GM19351 (cell line): ENCODE data around the gene DRAM1.
"Not testable (repeated sequence)": the region's sequence is repeated elsewhere in the genome, so short reads cannot be mapped to it uniquely, and the experiment has no call there.

ENCODE experiments used
- ATAC-seq: cut with Tn5 transposase; IDR thresholded peaks from one replicate; pipeline ENCODE4 v1.9.1; 2021; ENCODE audit warnings: mild to moderate bottlenecking, moderate library complexity; ENCODE audit not compliant: unreplicated experiment

DRAM1 gene

DNA sequence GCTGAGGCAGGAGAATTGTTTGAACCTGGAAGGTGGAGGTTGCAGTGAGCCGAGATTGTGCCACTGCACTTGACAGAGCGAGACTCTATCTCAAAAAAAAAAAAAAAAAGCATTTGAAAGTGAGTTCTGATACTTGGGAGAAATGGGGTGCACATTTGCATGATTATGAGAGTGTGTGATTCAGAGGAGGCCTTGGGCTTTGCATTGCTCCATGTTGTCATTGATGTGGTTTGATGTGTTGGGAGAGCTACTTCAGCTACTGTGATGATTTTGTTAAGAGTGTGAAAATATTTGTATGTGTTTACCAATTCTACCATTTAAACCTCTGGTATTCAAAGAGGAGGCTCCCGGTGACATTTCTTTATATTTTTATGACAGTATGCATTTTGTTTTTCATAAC is 24.4 kb downstream of the DRAM1 start:
- no peak for ATAC-seq

DNA sequence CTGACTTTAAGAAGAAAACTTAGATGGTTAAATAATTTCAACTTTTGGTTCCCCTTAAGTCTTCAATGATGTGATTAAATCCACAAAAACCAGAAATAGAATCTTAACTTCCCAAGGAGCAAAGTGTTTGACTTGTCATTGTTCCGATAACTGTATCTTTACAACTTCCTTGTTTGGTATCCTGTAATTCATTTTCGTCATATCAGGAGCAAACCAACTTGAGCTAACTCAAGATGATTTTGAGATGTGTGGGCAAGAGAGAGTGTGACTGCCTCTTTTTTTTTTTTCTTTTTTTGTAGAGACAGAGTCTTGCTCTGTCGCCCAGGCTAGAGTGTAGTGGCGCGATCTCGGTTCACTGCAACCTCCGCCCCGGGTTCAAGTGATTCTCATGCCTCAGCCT is 25.3 kb downstream of the DRAM1 start:
- ATAC-seq = no peak

DNA sequence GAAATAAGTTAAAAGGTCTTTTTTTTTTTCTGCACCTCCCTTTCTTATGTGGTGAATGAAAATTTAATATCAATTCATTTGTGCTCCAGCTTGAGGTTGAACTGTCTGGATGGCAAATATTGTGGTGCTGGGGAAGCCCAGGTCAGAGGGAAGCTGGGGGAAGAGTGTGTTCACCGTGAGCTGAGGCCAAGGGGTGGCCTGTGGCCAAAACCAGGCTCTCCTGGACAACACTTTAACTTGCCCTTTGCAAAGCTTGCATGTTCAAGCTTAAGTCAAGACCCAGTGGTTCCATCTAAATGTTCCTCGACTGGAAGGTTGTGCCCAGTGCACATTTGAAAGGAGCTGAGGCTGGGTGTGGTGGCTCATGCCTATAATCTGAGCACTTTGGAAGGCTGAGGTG is 28.8 kb downstream of the DRAM1 start:
- no peak for ATAC-seq

- no peak for ATAC-seq
These were observed 31.0 kb downstream of the DRAM1 start for GRCh38 chr12:101908395-101908794.

GRCh38 chr12:101909646-101910045 is 32.3 kb downstream of the DRAM1 start:
- no peak for ATAC-seq

DNA sequence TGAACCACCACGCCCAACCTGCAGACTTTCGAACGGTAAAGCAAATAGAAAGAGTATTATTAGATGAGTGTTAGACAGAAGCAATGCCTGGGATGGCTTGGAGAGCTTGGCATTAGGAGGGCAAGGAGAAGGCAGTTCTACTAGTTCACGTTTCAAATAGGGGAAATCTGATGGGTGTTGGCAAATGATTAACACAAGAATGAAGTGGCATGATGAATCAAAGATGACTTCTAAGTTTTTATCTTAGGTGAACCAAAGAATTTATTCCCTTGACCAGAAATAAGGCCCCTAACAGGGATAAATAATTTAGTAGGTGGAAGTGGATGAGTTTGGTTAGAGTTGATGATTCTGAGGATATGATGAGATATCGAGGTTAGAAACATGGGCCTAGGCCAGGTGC is 38.5 kb downstream of the DRAM1 start:
- no peak for ATAC-seq

DNA sequence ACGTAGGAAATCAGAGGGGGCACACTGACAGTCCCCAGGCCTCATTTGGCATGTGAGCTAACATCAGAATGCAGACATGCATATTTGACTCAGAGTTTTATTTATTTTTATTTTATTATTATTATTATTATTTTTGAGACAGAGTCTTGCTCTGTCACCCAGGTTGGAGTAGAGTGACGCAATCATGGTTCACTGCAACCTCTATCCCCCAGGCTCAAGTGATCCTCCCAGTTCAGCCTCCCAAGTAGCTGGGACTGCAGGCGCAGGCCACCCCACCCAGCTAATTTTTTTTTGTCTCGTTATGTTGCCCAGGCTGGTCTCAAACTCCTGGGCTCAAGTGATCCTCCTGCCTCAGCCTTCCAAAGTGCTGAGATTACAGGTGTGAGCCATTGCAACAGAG is 41.4 kb downstream of the DRAM1 start:
- ATAC-seq = not testable (repeated sequence)

DNA sequence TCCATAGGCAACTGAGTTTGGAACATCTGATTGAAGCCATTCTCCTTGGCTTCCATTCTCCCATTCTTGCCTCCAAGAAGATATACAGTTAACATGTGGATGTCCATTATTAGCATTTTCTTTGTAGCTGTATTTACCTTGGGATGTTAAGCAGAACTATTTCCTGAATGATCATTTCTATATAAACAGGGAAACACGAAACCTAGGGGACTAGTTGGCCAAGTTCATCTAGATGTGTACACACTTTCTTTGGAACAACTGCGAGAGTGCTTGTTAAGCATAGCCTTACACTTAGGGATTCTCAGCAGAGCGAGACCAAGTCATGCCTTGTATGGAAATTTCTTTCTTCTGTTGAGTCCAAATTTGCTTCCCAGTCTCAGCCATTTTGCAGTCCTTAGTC is 42.1 kb downstream of the DRAM1 start:
- no peak for ATAC-seq

DNA sequence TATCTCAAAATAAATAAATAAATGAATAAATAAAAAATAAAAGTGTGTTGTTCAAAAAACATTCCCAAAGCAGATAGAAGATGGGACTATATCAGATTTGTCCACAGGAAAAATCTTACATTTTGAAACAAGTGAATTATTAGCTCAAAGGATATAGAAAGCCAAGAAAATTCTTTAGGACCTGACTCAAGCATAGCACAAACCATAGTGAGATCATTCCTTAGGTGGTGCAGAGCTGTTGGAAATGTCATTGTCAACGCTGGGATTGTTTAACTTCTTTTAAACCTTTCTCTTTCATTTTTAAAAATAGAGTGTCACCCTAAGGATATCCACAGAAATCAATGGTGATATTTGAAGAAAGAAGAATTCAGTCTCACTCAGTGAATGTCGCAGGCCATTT is 43.5 kb downstream of the DRAM1 start:
- ATAC-seq = no peak

GRCh38 chr12:101923045-101923718 is 45.8 kb downstream of the DRAM1 start:
- no peak for ATAC-seq

DNA sequence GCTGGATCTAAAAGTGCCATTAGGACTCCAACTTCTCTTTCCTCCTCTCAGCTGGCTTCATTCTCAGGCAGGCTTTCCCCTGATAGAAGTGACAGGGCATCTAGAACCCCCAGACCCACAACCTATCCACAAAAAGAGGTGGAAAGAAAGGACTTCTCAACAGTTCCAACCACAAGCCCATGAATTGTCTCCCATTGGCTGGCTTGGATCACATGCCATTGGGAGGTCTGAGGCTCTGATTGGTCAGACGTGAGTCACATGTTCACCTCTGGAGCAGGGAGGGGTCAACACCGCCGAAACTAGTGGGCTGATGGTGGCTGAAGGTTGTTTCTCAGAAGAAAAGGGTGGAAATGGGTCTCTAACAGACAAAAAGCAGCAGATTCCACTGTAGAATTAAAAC is 47.2 kb downstream of the DRAM1 start:
- no peak for ATAC-seq

- no peak for ATAC-seq
These were observed 48.0 kb downstream of the DRAM1 start for GRCh38 chr12:101925361-101925760.

DNA sequence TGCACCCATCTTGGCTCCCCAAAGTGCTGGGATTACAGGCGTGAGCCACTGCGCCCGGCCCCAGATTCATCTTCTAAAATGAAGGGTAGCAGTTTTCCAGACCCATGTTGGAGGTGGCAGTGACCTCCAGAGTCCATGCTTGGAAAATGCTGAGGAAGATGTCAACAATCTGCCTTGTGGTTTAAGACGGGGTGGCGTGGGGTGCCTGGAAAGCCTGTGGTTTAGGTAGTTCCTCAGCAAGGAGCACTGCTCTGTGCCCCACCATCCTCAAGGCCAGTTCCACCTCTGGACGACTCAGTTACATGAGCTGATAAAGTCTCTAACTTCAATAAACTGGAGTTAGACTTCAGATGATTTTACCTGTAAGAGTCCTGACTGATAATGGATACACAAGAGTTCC is 48.6 kb downstream of the DRAM1 start:
- ATAC-seq = no peak

DNA sequence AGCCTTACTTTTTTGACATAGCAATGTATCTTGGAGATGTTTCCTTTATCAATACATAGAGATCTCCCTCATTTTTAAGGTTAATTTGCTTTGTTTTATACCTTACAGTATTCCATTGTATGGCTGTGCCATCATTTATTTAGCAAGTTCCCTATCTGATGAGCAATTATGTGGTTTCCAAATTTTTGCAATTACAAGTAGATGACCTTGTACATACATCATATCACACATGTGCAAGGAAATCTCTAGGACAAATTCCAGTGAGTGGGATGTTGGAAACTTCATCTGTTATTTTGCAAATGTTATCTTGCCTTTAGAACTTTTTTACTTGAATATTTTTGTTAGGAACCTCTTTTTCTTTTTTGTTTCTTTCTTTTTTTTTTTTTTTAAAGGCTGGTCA is 49.7 kb downstream of the DRAM1 start:
- no peak for ATAC-seq

GRCh38 chr12:101927999-101928398 is 50.6 kb downstream of the DRAM1 start:
- ATAC-seq = no peak

GRCh38 chr12:101928556-101928955 is 51.2 kb downstream of the DRAM1 start:
- ATAC-seq = no peak

- peak; percentile 33 for ATAC-seq
These were observed 52.1 kb downstream of the DRAM1 start for GRCh38 chr12:101929365-101930041.

- peak; percentile 36 for ATAC-seq
These were observed 54.3 kb downstream of the DRAM1 start for GRCh38 chr12:101931498-101932326.

DNA sequence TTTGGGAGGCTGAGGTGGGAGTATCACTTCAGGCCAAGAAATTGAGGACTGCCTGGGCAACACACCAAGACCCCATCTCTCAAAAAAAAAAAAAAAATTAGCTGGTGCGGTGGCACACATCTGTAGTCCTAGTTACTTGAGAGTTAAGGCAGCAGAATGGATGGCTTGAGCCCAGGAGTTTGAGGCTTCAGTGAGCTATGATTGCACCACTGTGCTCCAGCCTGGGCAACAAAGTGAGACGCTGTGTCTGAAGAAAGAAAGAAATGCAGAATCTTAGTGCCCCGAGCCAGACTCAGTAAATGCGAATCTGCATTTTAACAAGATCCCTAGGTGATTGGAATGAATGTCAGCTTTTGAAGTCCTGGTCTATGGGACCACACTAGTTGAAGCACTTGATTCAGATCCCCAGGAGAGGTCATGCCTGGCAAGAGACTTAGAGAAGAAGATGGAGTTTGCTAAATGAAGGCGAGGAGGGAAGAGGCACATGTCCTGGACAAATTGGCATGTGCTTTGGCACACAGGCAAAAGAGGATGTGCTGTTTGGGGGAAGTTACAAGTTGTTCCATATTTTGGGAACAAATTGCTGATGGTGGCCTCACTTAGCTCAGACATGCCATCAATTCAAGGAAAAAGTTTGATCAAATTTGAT is 56.6 kb downstream of the DRAM1 start:
- no peak for ATAC-seq

GRCh38 chr12:101935890-101936746 is 58.7 kb downstream of the DRAM1 start:
- peak; percentile 76 for ATAC-seq
